ENCODE results near the gene IGSF9B.

The IGSF9B gene

DNA sequence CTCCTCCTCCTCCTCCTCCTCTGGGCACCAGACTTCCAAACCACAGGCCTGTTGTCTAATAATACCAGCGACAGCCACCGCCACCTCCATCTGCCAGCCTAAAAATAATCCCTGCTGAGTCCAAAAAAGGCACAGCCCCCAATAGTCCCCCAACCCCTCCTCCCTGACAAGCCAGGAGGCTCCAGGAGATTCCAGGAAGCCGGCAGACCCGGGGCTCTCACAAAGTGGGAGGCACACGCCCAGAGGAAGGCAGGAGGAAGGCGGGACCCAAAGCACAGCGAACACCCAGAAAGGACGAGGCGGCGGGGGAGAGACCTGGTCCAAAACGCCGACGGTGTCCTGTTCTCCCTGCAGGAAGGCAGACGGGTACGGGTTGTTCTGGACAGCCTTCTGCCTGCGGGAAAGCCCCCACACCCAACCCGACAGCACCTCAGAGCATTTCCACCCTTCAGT is 5.9 kb downstream of the IGSF9B start:
- no peak overlapping the region for H3K4me3 ChIP-seq (ENCODE audit: low read depth, low read length)
- TF ChIP-seq, protein P1, sequence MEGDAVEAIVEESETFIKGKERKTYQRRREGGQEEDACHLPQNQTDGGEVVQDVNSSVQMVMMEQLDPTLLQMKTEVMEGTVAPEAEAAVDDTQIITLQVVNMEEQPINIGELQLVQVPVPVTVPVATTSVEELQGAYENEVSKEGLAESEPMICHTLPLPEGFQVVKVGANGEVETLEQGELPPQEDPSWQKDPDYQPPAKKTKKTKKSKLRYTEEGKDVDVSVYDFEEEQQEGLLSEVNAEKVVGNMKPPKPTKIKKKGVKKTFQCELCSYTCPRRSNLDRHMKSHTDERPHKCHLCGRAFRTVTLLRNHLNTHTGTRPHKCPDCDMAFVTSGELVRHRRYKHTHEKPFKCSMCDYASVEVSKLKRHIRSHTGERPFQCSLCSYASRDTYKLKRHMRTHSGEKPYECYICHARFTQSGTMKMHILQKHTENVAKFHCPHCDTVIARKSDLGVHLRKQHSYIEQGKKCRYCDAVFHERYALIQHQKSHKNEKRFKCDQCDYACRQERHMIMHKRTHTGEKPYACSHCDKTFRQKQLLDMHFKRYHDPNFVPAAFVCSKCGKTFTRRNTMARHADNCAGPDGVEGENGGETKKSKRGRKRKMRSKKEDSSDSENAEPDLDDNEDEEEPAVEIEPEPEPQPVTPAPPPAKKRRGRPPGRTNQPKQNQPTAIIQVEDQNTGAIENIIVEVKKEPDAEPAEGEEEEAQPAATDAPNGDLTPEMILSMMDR (IDR thresholded peaks at IDR 0.05; ENCODE audit: low read depth, low read length, missing control alignments), result no peak
- no peak for DNase-seq (ENCODE audit: low read depth)

DNA sequence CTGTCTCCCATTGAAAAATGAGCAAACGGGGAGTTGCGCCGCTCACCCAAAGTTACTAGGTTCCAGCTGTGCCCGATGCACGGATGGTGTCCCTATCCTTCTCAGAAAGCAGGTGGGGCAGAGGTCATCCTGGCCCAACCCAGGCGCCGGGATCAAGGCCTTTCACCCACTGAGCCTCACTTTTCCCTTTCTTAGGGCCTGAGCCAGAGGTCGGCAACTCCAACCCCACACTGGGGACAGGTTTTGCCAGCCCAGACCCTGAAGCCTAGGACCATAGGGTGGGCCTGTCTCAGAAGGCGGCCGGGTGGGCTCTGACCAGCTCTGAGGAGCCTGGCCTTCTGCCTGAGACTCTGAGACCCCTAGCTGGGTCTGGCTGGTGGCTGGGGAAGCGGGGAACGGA is 6.3 kb downstream of the IGSF9B start:
- DNase-seq (ENCODE audit: low read depth), result no peak
- no peak overlapping the region for H3K4me3 ChIP-seq (ENCODE audit: low read depth, low read length)
- TF ChIP-seq, protein P1 (IDR thresholded peaks at IDR 0.05; ENCODE audit: low read depth, low read length, missing control alignments), result no peak

DNA sequence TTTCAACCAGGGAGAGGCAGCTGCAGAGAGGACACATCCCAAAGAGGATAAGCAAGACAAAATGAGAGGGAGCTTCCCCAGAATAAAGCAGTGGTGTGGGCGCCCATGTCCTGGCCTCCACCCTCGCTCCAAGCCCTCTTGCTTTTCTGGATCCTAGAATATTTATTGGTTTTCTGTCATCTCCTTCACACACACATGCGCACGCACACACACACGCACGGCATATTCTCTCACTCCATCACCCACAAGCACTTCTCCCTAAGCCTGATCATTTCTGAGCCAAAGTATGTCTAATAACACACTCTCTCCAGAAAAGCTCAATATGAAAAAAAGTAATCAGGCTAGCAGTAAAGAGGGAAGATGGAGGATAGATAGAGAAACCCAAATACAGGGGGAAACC is 7.6 kb downstream of the IGSF9B start:
- H3K4me3 ChIP-seq (ENCODE audit: low read depth, low read length), result no peak overlapping the region
- DNase-seq (ENCODE audit: low read depth), result no peak
- TF ChIP-seq, protein P1 (IDR thresholded peaks at IDR 0.05; ENCODE audit: low read depth, low read length, missing control alignments), result no peak

DNA sequence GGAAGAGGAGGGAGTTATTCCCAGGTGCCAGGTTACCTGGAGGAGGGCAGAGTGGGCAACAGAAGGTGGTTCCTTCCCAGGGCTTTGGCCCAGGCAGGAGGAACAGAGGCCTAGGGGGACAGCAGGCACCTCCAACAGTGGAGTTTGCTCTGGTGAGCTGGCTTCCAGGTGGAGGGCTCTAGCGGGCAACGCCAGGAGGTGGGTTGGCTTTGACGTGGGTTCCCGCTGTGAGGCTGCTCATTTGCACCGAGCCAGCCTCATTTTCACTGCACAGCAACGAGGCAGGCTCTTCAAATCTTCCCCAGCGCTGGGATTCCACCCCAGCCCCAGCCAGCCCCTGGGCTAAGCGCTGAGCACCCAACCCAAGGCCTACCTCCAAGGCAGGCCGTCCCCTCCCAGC is 8.1 kb downstream of the IGSF9B start:
- no peak for DNase-seq (ENCODE audit: low read depth)
- TF ChIP-seq, protein P1 (IDR thresholded peaks at IDR 0.05; ENCODE audit: low read depth, low read length, missing control alignments), result no peak
- H3K4me3 ChIP-seq (ENCODE audit: low read depth, low read length), result no peak overlapping the region

- DNase-seq (ENCODE audit: low read depth), result no peak
- no peak overlapping the region for H3K4me3 ChIP-seq (ENCODE audit: low read depth, low read length)
- TF ChIP-seq, protein P1 (IDR thresholded peaks at IDR 0.05; ENCODE audit: low read depth, low read length, missing control alignments), result peak; percentile 37
Observed at GRCh38 chr11:133947321-133947756, 9.4 kb downstream of the IGSF9B start.

DNA sequence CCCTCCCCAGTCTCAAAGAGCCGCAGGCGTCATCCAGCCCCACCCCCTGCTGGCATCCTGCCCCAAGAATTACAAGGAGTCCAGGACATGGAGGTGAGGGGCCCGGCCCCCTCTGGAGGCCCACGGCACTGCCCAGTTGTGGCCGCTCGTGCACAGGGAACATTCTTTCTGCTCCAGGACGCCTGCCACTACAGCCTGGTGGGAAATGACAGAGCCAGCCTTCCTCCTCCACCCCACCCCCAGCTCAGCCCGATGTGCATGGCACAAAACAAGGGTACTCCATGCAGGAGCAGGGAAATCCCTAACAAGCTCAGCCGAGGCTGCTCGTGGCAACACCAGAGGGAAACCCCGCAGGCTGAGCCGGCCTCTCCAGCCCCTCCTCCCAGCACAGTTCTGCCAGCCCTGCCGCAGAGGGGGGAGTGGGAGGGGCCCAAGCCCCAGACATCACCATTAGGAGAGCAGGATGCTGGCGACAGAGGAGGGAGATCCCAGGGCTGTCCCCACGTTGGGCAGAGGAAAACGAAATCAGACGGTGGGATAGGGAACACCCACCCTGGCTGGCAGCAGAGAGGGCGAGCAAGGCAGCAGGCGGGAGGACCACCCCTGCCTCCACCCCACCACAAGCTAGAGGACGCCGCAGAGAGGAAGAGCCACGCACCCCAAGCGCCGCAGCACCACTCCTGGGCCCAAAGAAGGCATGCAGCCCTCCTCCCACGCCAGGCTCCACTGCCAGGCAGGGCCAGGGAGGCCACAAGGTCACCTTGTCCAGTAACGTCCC is 10.0 kb downstream of the IGSF9B start:
- DNase-seq (ENCODE audit: low read depth), result no peak
- TF ChIP-seq, protein P1 (IDR thresholded peaks at IDR 0.05; ENCODE audit: low read depth, low read length, missing control alignments), result no peak
- no peak overlapping the region for H3K4me3 ChIP-seq (ENCODE audit: low read depth, low read length)

- no peak overlapping the region for H3K4me3 ChIP-seq (ENCODE audit: low read depth, low read length)
- no peak for DNase-seq (ENCODE audit: low read depth)
- TF ChIP-seq, protein P1 (IDR thresholded peaks at IDR 0.05; ENCODE audit: low read depth, low read length, missing control alignments), result no peak
Observed at GRCh38 chr11:133946051-133946450, 10.7 kb downstream of the IGSF9B start.
